Measurements from ENCODE around the gene TRIM45.
A peak's percentile ranks its signal among the peaks of the same experiment; 100 is the strongest.

TRIM45 gene

GRCh38 chr1:117097443-117097842 lies 24.1 kb downstream of the TRIM45 start:
- no peak for DNase-seq

GRCh38 chr1:117096951-117097408 lies 24.6 kb downstream of the TRIM45 start:
- DNase-seq: no peak

- no peak for DNase-seq
These were observed 26.5 kb downstream of the TRIM45 start for GRCh38 chr1:117094841-117095604.

- no peak for DNase-seq
These were observed 27.5 kb downstream of the TRIM45 start for GRCh38 chr1:117093870-117094621.

GRCh38 chr1:117093091-117093534 lies 28.4 kb downstream of the TRIM45 start:
- no peak for DNase-seq

GRCh38 chr1:117092594-117092993 lies 29.0 kb downstream of the TRIM45 start:
- no peak for DNase-seq

GRCh38 chr1:117089996-117090395 lies 31.6 kb downstream of the TRIM45 start:
- no peak for DNase-seq

GRCh38 chr1:117087686-117088085 lies 33.9 kb downstream of the TRIM45 start:
- no peak for DNase-seq

- DNase-seq: no peak
These were observed 37.3 kb downstream of the TRIM45 start for GRCh38 chr1:117084231-117084630.

- no peak for DNase-seq
These were observed 41.8 kb downstream of the TRIM45 start for GRCh38 chr1:117079737-117080136.

GRCh38 chr1:117077267-117077666 lies 44.3 kb downstream of the TRIM45 start:
- no peak for DNase-seq

GRCh38 chr1:117076648-117077047 lies 44.9 kb downstream of the TRIM45 start:
- no peak for DNase-seq

GRCh38 chr1:117070124-117070523 lies 51.4 kb downstream of the TRIM45 start:
- DNase-seq: no peak

- no peak for DNase-seq
These were observed 52.2 kb downstream of the TRIM45 start for GRCh38 chr1:117069220-117069844.

GRCh38 chr1:117068580-117068979 lies 53.0 kb downstream of the TRIM45 start:
- DNase-seq: no peak

GRCh38 chr1:117067533-117068370 lies 53.8 kb downstream of the TRIM45 start:
- DNase-seq: peak; percentile 11

GRCh38 chr1:117066367-117066766 lies 55.2 kb downstream of the TRIM45 start:
- no peak for DNase-seq

- no peak for DNase-seq
These were observed 59.5 kb downstream of the TRIM45 start for GRCh38 chr1:117061986-117062415.

All from NCI-H2029 (cell line).